ENCODE results near the gene PLAC9.

GRCh38 chr10:80168679-80169380 lies 36.3 kb downstream of the PLAC9 start:
- TF ChIP-seq CTCF (IDR thresholded peaks at IDR 0.05; ENCODE audit: insufficient read depth, low read depth, low read length) = no peak
- TF ChIP-seq EZH2 (IDR thresholded peaks at IDR 0.05; ENCODE audit: insufficient read depth, low read length) = no peak

Data from astrocyte (in vitro differentiated cells and primary cell).